ENCODE data around the gene BICDL2. TPM values are rescaled to one million over a fixed set of nuclear protein-coding genes. Genes with fewer than 3 reads are reported as not detected.
"Not testable (repeated sequence)": the region's sequence is repeated elsewhere in the genome, so short reads cannot be mapped to it uniquely, and the experiment has no call there.

The BICDL2 gene
- total RNA-seq, 2 experiments from 2014 or later: 0.11 to 0.17 TPM

GRCh38 chr16:3055734-3056115 lies 19.0 kb upstream of the BICDL2 start:
- CTCF ChIA-PET: interaction anchor here (0.9 to 5.4 kb wide), 6 partner anchors 25 to 116 kb away, joined by 3 to 72 read pairs (median 4); partner anchors contain the start of gene ZNF213
- POLR2A ChIA-PET: not testable (repeated sequence)

GRCh38 chr16:3054965-3055733 lies 18.4 kb upstream of the BICDL2 start:
- CTCF ChIA-PET: interaction anchor here (0.8 to 5.4 kb wide), 4 partner anchors 23 to 79 kb away, joined by 3 to 72 read pairs (median 4); partner anchors contain the start of gene ZNF213
- POLR2A ChIA-PET: no interaction called here

- POLR2A ChIA-PET, CTCF ChIA-PET: not testable (repeated sequence)
Measured at GRCh38 chr16:3053330-3053710, 16.6 kb upstream of the BICDL2 start.

- POLR2A ChIA-PET: not testable (repeated sequence)
- CTCF ChIA-PET: interaction anchor here (2.1 kb wide), 1 partner anchor 21 kb away, joined by 8 read pairs; no protein-coding TSS in a partner anchor
Measured at GRCh38 chr16:3052571-3053329, 16.0 kb upstream of the BICDL2 start.

GRCh38 chr16:3051494-3051893 lies 14.8 kb upstream of the BICDL2 start:
- POLR2A ChIA-PET: interaction anchor here (0.5 to 0.9 kb wide), 3 partner anchors 13 to 1994 kb away, joined by 3 to 6 read pairs (median 4); partner anchors contain the start of gene IL32

GRCh38 chr16:3051009-3051408 lies 14.3 kb upstream of the BICDL2 start:
- ChIA-PET CTCF (interaction anchor here (0.7 to 3.1 kb wide), 7 partner anchors 7 to 79 kb away, joined by 3 to 13 read pairs (median 4); no protein-coding TSS in a partner anchor), POLR2A (interaction anchor here (0.5 kb wide), 1 partner anchor 1993 kb away, joined by 4 read pairs; no protein-coding TSS in a partner anchor)

More at GRCh38 chr16:3051494-3051893, 14.8 kb upstream of the BICDL2 start:
- CTCF ChIA-PET: interaction anchor here (0.7 to 2.1 kb wide), 7 partner anchors 13 to 78 kb away, joined by 3 to 8 read pairs (median 4); no protein-coding TSS in a partner anchor

- ChIA-PET CTCF (interaction anchor here (3.1 kb wide), 1 partner anchor 8 kb away, joined by 13 read pairs; no protein-coding TSS in a partner anchor), POLR2A (no interaction called here)
Measured at GRCh38 chr16:3050487-3050886, 13.7 kb upstream of the BICDL2 start.

GRCh38 chr16:3049921-3050481 lies 13.3 kb upstream of the BICDL2 start:
- CTCF ChIA-PET: interaction anchor here (1.0 to 3.8 kb wide), 4 partner anchors 8 to 46 kb away, joined by 4 to 35 read pairs (median 14); no protein-coding TSS in a partner anchor
- POLR2A ChIA-PET: interaction anchor here (0.6 kb wide), 1 partner anchor 45 kb away, joined by 8 read pairs; no protein-coding TSS in a partner anchor

- POLR2A ChIA-PET: interaction anchor here (0.6 to 0.9 kb wide), 2 partner anchors 18 to 22 kb away, joined by 4 to 7 read pairs; partner anchors contain the start of gene IL32
- CTCF ChIA-PET: interaction anchor here (0.8 to 3.8 kb wide), 6 partner anchors 10 to 103 kb away, joined by 3 to 35 read pairs (median 4); no protein-coding TSS in a partner anchor
Measured at GRCh38 chr16:3047387-3047720, 10.6 kb upstream of the BICDL2 start.

- CTCF ChIA-PET: interaction anchor here (0.8 to 3.8 kb wide), 5 partner anchors 11 to 19 kb away, joined by 4 to 35 read pairs (median 5); no protein-coding TSS in a partner anchor
- POLR2A ChIA-PET: interaction anchor here (0.6 to 0.9 kb wide), 2 partner anchors 19 to 22 kb away, joined by 4 to 7 read pairs; partner anchors contain the start of gene IL32
Measured at GRCh38 chr16:3046641-3047386, 10.1 kb upstream of the BICDL2 start.

GRCh38 chr16:3045758-3046640 lies 9.3 kb upstream of the BICDL2 start, which contains the start of gene MMP25:
TSS of gene MMP25 (plus strand) at chr16:3046561. CDS start at chr16:3046918, 357 bp downstream.
- ChIA-PET POLR2A (interaction anchor here (1.2 kb wide), 1 partner anchor 13 kb away, joined by 4 read pairs; no protein-coding TSS in a partner anchor), CTCF (interaction anchor here (0.7 to 6.9 kb wide), 3 partner anchors 14 to 84 kb away, joined by 3 to 30 read pairs (median 8); no protein-coding TSS in a partner anchor)

- ChIA-PET POLR2A (interaction anchor here (0.7 to 0.9 kb wide), 2 partner anchors 14 to 17 kb away, joined by 3 to 5 read pairs; no protein-coding TSS in a partner anchor), CTCF (interaction anchor here (0.9 to 6.9 kb wide), 3 partner anchors 13 to 80 kb away, joined by 7 to 30 read pairs (median 8); no protein-coding TSS in a partner anchor)
Measured at GRCh38 chr16:3044708-3045107, 8.0 kb upstream of the BICDL2 start.

GRCh38 chr16:3042376-3042775 lies 5.6 kb upstream of the BICDL2 start:
- ChIA-PET CTCF (interaction anchor here (0.6 to 6.9 kb wide), 7 partner anchors 8 to 300 kb away, joined by 3 to 30 read pairs (median 4); no protein-coding TSS in a partner anchor), POLR2A (interaction anchor here (0.6 kb wide), 1 partner anchor 75 kb away, joined by 7 read pairs; no protein-coding TSS in a partner anchor)

- POLR2A ChIA-PET: interaction anchor here (0.5 to 2.6 kb wide), 4 partner anchors 9 to 263 kb away, joined by 3 to 6 read pairs (median 4); no protein-coding TSS in a partner anchor
Measured at GRCh38 chr16:3038896-3039295, 2.2 kb upstream of the BICDL2 start.

GRCh38 chr16:3038256-3038655 lies 1.5 kb upstream of the BICDL2 start:
- ChIA-PET CTCF (interaction anchor here (1.2 to 1.8 kb wide), 4 partner anchors 10 to 20 kb away, joined by 3 to 13 read pairs (median 5); no protein-coding TSS in a partner anchor), POLR2A (interaction anchor here (0.5 to 2.6 kb wide), 2 partner anchors 10 to 264 kb away, joined by 3 to 6 read pairs; no protein-coding TSS in a partner anchor)

More at GRCh38 chr16:3038896-3039295, 2.2 kb upstream of the BICDL2 start:
- CTCF ChIA-PET: interaction anchor here (1.2 to 1.8 kb wide), 5 partner anchors 10 to 91 kb away, joined by 3 to 13 read pairs (median 6); no protein-coding TSS in a partner anchor

- CTCF ChIA-PET: interaction anchor here (0.9 to 1.1 kb wide), 2 partner anchors 24 to 94 kb away, joined by 3 read pairs; no protein-coding TSS in a partner anchor
- POLR2A ChIA-PET: no interaction called here
Measured at GRCh38 chr16:3035972-3036725, 595 bp downstream of the BICDL2 start.

All from activated CD8-positive, alpha-beta memory T cell treated with anti-CD3 and anti-CD28 coated beads for 36 hours (primary cell).